HCT116 (cell line): ENCODE results near the gene NFX1.

Experiments
- EGR1 ChIP-seq: IDR thresholded peaks from 2 replicates; pipeline ENCODE4 v1.6.1; 2012; ENCODE audit warnings: low read depth
- EZH2 ChIP-seq: fragments of 200-600 bp; sonication (generic); IDR thresholded peaks from 2 replicates; pipeline ENCODE4 v1.6.1; 2017; ENCODE audit warnings: antibody characterized with exemption, mixed run types
- EZH2phosphoT487 ChIP-seq: fragments of 200-600 bp; IDR thresholded peaks from 2 replicates; pipeline ENCODE4 v1.6.1; 2018; ENCODE audit warnings: antibody characterized with exemption, borderline replicate concordance
- JUND ChIP-seq: IDR thresholded peaks from 2 replicates; pipeline ENCODE4 v1.6.1; 2012
- POLR2A ChIP-seq: IDR thresholded peaks from 2 replicates; pipeline ENCODE4 v1.7.0; 2011; ENCODE audit warnings: borderline replicate concordance; ENCODE audit not compliant: insufficient read depth, insufficient read length; ENCODE audit errors: extremely low read depth
- SP1 ChIP-seq: IDR thresholded peaks from 2 replicates; pipeline ENCODE4 v1.6.1; 2012; ENCODE audit warnings: low read depth
- TCF7L2 ChIP-seq: IDR thresholded peaks from 2 replicates; pipeline ENCODE4 v1.7.0; 2011; ENCODE audit warnings: borderline replicate concordance, inconsistent platforms; ENCODE audit not compliant: insufficient read depth, insufficient read length; ENCODE audit errors: extremely low read depth
- ZFX ChIP-seq: fragments of 450-650 bp; IDR thresholded peaks from 2 replicates; pipeline ENCODE4 v1.6.1; 2017
- ZNF274 ChIP-seq: fragments of 200-500 bp; sonication (Bioruptor generic); IDR thresholded peaks from 2 replicates; pipeline ENCODE4 v1.6.1; 2014; ENCODE audit warnings: mild to moderate bottlenecking, low read depth, low read length, inconsistent platforms
- TF ChIP-seq, protein P1 (sequence below), 3 experiments: fragments of 200-600 bp in 1 of 3; sonication (generic) in 1 of 3; IDR thresholded peaks in 2 of 3; conservative IDR thresholded peaks in 1 of 3; 2 replicates each; pipeline ENCODE4 v1.5.1; 2012 to 2017; ENCODE audit warnings: low read depth in 2 of 3, low read length in 2 of 3, antibody characterized with exemption in 1 of 3, borderline replicate concordance in 1 of 3, control low read depth in 1 of 3, mild to moderate bottlenecking in 1 of 3, mixed read lengths in 1 of 3, mixed run types in 1 of 3, moderate library complexity in 1 of 3; ENCODE audit not compliant: insufficient read depth in 1 of 3
- TF ChIP-seq, protein P2 (sequence below): IDR thresholded peaks from 2 replicates; pipeline ENCODE4 v1.6.1; 2011; ENCODE audit warnings: mild to moderate bottlenecking, low read length, moderate library complexity; ENCODE audit not compliant: insufficient replicate concordance; ENCODE audit errors: extremely low read depth

DNA sequence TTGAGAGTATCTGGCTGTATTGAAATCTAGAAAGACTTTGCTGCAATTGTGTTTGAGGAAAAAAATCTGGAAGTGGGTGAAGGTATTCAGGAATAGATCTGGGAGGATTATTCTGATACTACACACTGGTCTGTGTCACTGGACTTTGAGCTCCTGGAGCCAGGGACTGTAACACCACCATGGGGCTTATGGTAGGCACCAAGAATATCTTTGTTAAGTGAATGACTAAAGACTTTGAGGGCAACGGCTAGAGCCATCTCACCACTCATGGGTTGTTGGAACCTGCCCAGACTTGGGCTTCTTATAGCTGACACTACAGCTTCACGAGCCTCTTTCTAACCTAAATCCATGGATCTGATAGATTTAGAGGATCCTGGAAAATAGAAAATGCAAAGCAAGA is 10.2 kb downstream of the NFX1 start:
- TF ChIP-seq, protein P1, sequence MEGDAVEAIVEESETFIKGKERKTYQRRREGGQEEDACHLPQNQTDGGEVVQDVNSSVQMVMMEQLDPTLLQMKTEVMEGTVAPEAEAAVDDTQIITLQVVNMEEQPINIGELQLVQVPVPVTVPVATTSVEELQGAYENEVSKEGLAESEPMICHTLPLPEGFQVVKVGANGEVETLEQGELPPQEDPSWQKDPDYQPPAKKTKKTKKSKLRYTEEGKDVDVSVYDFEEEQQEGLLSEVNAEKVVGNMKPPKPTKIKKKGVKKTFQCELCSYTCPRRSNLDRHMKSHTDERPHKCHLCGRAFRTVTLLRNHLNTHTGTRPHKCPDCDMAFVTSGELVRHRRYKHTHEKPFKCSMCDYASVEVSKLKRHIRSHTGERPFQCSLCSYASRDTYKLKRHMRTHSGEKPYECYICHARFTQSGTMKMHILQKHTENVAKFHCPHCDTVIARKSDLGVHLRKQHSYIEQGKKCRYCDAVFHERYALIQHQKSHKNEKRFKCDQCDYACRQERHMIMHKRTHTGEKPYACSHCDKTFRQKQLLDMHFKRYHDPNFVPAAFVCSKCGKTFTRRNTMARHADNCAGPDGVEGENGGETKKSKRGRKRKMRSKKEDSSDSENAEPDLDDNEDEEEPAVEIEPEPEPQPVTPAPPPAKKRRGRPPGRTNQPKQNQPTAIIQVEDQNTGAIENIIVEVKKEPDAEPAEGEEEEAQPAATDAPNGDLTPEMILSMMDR (IDR thresholded peaks at IDR 0.05 in 2 of 3, conservative IDR thresholded peaks at IDR 0.05 in 1 of 3; ENCODE audit: borderline replicate concordance in 1 of 3, insufficient read depth in 1 of 3, low read depth in 2 of 3, low read length in 2 of 3) = no peak
- TF ChIP-seq SP1 (no peak), POLR2A (no peak), EZH2phosphoT487 (no peak), ZNF274 (no peak), EGR1 (no peak), TCF7L2 (no peak), ZFX (no peak), EZH2 (no peak), JUND (no peak)
- TF ChIP-seq, protein P2, sequence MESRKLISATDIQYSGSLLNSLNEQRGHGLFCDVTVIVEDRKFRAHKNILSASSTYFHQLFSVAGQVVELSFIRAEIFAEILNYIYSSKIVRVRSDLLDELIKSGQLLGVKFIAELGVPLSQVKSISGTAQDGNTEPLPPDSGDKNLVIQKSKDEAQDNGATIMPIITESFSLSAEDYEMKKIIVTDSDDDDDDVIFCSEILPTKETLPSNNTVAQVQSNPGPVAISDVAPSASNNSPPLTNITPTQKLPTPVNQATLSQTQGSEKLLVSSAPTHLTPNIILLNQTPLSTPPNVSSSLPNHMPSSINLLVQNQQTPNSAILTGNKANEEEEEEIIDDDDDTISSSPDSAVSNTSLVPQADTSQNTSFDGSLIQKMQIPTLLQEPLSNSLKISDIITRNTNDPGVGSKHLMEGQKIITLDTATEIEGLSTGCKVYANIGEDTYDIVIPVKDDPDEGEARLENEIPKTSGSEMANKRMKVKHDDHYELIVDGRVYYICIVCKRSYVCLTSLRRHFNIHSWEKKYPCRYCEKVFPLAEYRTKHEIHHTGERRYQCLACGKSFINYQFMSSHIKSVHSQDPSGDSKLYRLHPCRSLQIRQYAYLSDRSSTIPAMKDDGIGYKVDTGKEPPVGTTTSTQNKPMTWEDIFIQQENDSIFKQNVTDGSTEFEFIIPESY = no peak
